ENCODE results near the gene POFUT1.

GRCh38 chr20:32207626-32208498, at the start of gene POFUT1, which contains the start of gene PLAGL2:
- TF ChIP-seq, protein P1, sequence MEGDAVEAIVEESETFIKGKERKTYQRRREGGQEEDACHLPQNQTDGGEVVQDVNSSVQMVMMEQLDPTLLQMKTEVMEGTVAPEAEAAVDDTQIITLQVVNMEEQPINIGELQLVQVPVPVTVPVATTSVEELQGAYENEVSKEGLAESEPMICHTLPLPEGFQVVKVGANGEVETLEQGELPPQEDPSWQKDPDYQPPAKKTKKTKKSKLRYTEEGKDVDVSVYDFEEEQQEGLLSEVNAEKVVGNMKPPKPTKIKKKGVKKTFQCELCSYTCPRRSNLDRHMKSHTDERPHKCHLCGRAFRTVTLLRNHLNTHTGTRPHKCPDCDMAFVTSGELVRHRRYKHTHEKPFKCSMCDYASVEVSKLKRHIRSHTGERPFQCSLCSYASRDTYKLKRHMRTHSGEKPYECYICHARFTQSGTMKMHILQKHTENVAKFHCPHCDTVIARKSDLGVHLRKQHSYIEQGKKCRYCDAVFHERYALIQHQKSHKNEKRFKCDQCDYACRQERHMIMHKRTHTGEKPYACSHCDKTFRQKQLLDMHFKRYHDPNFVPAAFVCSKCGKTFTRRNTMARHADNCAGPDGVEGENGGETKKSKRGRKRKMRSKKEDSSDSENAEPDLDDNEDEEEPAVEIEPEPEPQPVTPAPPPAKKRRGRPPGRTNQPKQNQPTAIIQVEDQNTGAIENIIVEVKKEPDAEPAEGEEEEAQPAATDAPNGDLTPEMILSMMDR (conservative IDR thresholded peaks at IDR 0.05) = no peak; the same call in 1 of the 2 replicates
- TF ChIP-seq EZH2 (IDR thresholded peaks at IDR 0.05; ENCODE audit: low read depth) = no peak

Measured in PC-9 (cell line).